ENCODE measurements around the gene SPRR2G. TPM values are rescaled to one million over a fixed set of nuclear protein-coding genes. Genes with fewer than 3 reads are reported as not detected.

SPRR2G gene
- polyA plus RNA-seq, 1 of the 3 experiments (the other 2 are of a cell fraction), result not detected

DNA sequence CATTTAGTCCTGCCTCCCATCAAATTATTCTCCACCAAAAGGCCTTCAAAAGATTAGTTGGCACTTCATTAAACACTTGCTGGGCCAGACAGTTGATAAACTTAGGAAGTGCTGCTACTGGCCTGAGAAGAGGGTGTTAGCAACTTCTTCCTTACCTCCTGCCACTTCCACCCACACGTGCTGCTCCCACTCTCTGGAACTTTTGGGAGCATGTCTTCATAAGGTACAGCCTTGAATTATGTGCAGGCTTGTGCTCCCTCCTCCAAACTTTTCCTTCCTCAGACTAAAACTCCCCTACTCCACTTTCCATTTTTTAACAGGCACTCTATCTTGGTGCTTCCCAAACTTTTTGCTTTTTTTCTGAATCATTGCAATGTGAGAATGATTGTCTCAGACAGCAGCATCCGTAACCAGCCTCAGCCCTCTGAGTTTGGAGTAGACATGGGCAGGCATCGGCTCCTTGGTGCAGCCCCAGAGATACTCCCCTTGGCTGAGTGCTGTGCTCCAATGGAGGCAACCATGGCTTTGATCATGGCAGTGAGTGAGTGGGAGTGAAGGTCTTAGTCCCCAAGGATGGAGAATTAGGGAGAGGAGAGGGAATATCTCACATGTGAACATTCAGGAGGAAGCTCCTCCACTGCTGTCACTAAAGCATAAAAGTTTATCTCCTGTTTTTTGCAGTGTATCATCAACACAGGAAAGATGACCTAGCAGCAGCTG is 43.8 kb upstream of the SPRR2G start:
- Histone ChIP-seq H3K4me3 (ENCODE audit: low read depth in 2 of 2, low read length in 1 of 2) (no peak overlapping the region), H3K36me3 (replicated peaks in 1 of 2; ENCODE audit: control insufficient read depth in 1 of 2, insufficient read depth in 2 of 2, low read length in 1 of 2) (no peaks in the 10 kb centered on the region), H2AFZ (ENCODE audit: low read depth) (no peak overlapping the region), H4K20me1 (ENCODE audit: insufficient read depth) (no peaks in the 10 kb centered on the region), H3K4me1 (ENCODE audit: control insufficient read depth in 1 of 2, insufficient read depth in 2 of 2, low read depth in 1 of 2, low read length in 1 of 2) (no peaks in the 10 kb centered on the region), H3K9me2 (no peaks in the 10 kb centered on the region), H3F3A (replicated peaks; ENCODE audit: insufficient read depth) (no peaks in the 10 kb centered on the region), H3K4me2 (no peak overlapping the region), H3K9me3 (no peaks in the 10 kb centered on the region), H3K79me2 (ENCODE audit: insufficient read depth) (no peaks in the 10 kb centered on the region), H3K27me3 (ENCODE audit: insufficient read depth) (no peaks in the 10 kb centered on the region; the same call in 1 of the 2 replicates), H3K9ac (no peak overlapping the region), H3K27ac (ENCODE audit: low read depth in 2 of 2, low read length in 1 of 2) (no peak overlapping the region)
- 0% methylated on average over 3 of the region's 3 CpGs for WGBS (ENCODE audit: low lambda C conversion rate)
- DNase-seq, result no peak
- ChIA-PET POLR2A (no interaction called here), CTCF (no interaction called here)
- TF ChIP-seq EZH2phosphoT487 (IDR thresholded peaks at IDR 0.05; ENCODE audit: borderline replicate concordance, low read depth) (no peak), NFIC (IDR thresholded peaks at IDR 0.05; ENCODE audit: borderline replicate concordance) (no peak), ELF1 (IDR thresholded peaks at IDR 0.05) (no peak), EP300 (IDR thresholded peaks at IDR 0.05; ENCODE audit: borderline replicate concordance in 1 of 2, low read depth in 1 of 2, low read length in 1 of 2) (no peak), TCF12 (IDR thresholded peaks at IDR 0.05) (no peak), CHD2 (IDR thresholded peaks at IDR 0.05; ENCODE audit: low read length, partially characterized antibody) (no peak), SMC3 (IDR thresholded peaks at IDR 0.05; ENCODE audit: low read depth, low read length) (no peak), POLR2AphosphoS5 (IDR thresholded peaks at IDR 0.05; ENCODE audit: low read depth, low read length) (no peak), JUND (IDR thresholded peaks at IDR 0.05) (no peak), TAF1 (IDR thresholded peaks at IDR 0.05; ENCODE audit: borderline replicate concordance, low read depth, low read length) (no peak), YY1 (IDR thresholded peaks at IDR 0.05; ENCODE audit: low read depth) (no peak), FOSL2 (IDR thresholded peaks at IDR 0.05; ENCODE audit: borderline replicate concordance, low read depth) (no peak), TEAD4 (IDR thresholded peaks at IDR 0.05; ENCODE audit: borderline replicate concordance, insufficient read depth) (no peak), MXI1 (IDR thresholded peaks at IDR 0.05; ENCODE audit: low read depth, low read length) (no peak)
- TF ChIP-seq, protein P1, sequence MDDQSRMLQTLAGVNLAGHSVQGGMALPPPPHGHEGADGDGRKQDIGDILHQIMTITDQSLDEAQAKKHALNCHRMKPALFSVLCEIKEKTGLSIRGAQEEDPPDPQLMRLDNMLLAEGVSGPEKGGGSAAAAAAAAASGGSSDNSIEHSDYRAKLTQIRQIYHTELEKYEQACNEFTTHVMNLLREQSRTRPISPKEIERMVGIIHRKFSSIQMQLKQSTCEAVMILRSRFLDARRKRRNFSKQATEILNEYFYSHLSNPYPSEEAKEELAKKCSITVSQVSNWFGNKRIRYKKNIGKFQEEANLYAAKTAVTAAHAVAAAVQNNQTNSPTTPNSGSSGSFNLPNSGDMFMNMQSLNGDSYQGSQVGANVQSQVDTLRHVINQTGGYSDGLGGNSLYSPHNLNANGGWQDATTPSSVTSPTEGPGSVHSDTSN (IDR thresholded peaks at IDR 0.05), result no peak
- TF ChIP-seq, protein P2, sequence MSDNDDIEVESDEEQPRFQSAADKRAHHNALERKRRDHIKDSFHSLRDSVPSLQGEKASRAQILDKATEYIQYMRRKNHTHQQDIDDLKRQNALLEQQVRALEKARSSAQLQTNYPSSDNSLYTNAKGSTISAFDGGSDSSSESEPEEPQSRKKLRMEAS (IDR thresholded peaks at IDR 0.05; ENCODE audit: low read depth), result no peak

DNA sequence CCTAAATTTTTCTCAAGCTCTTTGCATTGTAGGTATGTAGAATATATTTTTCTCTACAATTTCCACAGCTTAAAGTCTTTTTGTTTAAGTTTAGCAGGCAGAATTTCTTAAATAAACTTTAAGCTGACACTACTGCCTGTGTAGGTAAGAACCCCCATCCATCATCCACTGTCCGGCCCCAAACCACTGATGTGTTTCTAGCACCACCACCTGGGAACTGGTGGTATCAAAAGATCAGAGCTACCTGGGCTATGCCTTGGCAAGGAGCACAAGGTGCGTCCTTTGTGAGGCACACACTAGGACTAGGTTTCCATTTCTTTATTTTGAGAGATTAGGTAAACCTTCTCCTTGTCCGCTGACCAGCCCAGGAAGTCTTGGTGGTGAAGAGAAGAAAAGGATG is 42.0 kb upstream of the SPRR2G start:
- WGBS (ENCODE audit: low lambda C conversion rate), result 2% methylated on average over 3 of the region's 3 CpGs
- Histone ChIP-seq H3K9me3 (no peaks in the 10 kb centered on the region), H3K9ac (no peak overlapping the region), H3K4me1 (ENCODE audit: control insufficient read depth in 1 of 2, insufficient read depth in 2 of 2, low read depth in 1 of 2, low read length in 1 of 2) (no peaks in the 10 kb centered on the region), H3F3A (replicated peaks; ENCODE audit: insufficient read depth) (no peaks in the 10 kb centered on the region), H3K27me3 (ENCODE audit: insufficient read depth) (no peaks in the 10 kb centered on the region), H3K9me2 (no peaks in the 10 kb centered on the region), H3K4me2 (no peak overlapping the region), H3K4me3 (ENCODE audit: low read depth in 2 of 2, low read length in 1 of 2) (no peak overlapping the region), H2AFZ (ENCODE audit: low read depth) (no peak overlapping the region), H3K36me3 (replicated peaks in 1 of 2; ENCODE audit: control insufficient read depth in 1 of 2, insufficient read depth in 2 of 2, low read length in 1 of 2) (no peaks in the 10 kb centered on the region), H3K79me2 (ENCODE audit: insufficient read depth) (no peaks in the 10 kb centered on the region), H3K27ac (ENCODE audit: low read depth in 2 of 2, low read length in 1 of 2) (no peak overlapping the region), H4K20me1 (ENCODE audit: insufficient read depth) (no peaks in the 10 kb centered on the region)
- POLR2A ChIA-PET, result no interaction called here
- TF ChIP-seq, protein P2 (IDR thresholded peaks at IDR 0.05; ENCODE audit: low read depth), result no peak
- TF ChIP-seq RFX5 (IDR thresholded peaks at IDR 0.05; ENCODE audit: low read length), result no peak
- TF ChIP-seq, protein P3, sequence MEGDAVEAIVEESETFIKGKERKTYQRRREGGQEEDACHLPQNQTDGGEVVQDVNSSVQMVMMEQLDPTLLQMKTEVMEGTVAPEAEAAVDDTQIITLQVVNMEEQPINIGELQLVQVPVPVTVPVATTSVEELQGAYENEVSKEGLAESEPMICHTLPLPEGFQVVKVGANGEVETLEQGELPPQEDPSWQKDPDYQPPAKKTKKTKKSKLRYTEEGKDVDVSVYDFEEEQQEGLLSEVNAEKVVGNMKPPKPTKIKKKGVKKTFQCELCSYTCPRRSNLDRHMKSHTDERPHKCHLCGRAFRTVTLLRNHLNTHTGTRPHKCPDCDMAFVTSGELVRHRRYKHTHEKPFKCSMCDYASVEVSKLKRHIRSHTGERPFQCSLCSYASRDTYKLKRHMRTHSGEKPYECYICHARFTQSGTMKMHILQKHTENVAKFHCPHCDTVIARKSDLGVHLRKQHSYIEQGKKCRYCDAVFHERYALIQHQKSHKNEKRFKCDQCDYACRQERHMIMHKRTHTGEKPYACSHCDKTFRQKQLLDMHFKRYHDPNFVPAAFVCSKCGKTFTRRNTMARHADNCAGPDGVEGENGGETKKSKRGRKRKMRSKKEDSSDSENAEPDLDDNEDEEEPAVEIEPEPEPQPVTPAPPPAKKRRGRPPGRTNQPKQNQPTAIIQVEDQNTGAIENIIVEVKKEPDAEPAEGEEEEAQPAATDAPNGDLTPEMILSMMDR (IDR thresholded peaks at IDR 0.05), result peak; percentile 33
- TF ChIP-seq GABPA (IDR thresholded peaks at IDR 0.05; ENCODE audit: low read depth), result no peak
- TF ChIP-seq TEAD4 (IDR thresholded peaks at IDR 0.05; ENCODE audit: borderline replicate concordance, insufficient read depth), result no peak
- TF ChIP-seq POLR2AphosphoS5 (IDR thresholded peaks at IDR 0.05; ENCODE audit: low read depth, low read length), result no peak
- TF ChIP-seq MXI1 (IDR thresholded peaks at IDR 0.05; ENCODE audit: low read depth, low read length), result no peak
- no peak for TF ChIP-seq EP300 (IDR thresholded peaks at IDR 0.05; ENCODE audit: borderline replicate concordance in 1 of 2, low read depth in 1 of 2, low read length in 1 of 2)
- TF ChIP-seq, protein P1 (IDR thresholded peaks at IDR 0.05), result 0 out of 2 replicates have a peak, but pooled peaks have one; percentile 32
- TF ChIP-seq, protein P4, sequence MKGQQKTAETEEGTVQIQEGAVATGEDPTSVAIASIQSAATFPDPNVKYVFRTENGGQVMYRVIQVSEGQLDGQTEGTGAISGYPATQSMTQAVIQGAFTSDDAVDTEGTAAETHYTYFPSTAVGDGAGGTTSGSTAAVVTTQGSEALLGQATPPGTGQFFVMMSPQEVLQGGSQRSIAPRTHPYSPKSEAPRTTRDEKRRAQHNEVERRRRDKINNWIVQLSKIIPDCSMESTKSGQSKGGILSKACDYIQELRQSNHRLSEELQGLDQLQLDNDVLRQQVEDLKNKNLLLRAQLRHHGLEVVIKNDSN (IDR thresholded peaks at IDR 0.05; ENCODE audit: borderline replicate concordance, low read depth), result no peak
- no peak for TF ChIP-seq NRF1 (IDR thresholded peaks at IDR 0.05; ENCODE audit: low read depth, low read length)
- DNase-seq, result no peak
- CTCF ChIA-PET, result interaction anchor here (0.6 to 2.0 kb wide), 6 partner anchors 35 to 412 kb away, joined by 3 to 5 read pairs (median 4); partner anchors contain the start of gene SMCP
